HepG2 (cell line): ENCODE data around the gene DPM1. TPM values are rescaled to one million over a fixed set of nuclear protein-coding genes. Genes with fewer than 3 reads are reported as not detected.
A peak's percentile ranks its signal among the peaks of the same experiment; 100 is the strongest.

Source experiments
- ELF3 ChIP-seq: IDR thresholded peaks from 2 replicates; pipeline ENCODE4 v1.6.1; 2016; ENCODE audit warnings: missing genetic modification reagents, missing compliant biosample characterization
- ETV5 ChIP-seq: IDR thresholded peaks from 2 replicates; pipeline ENCODE4 v1.6.1; 2018; ENCODE audit warnings: missing biosample characterization, missing genetic modification reagents, inconsistent platforms, borderline replicate concordance
- KMT2B ChIP-seq: IDR thresholded peaks from 2 replicates; pipeline ENCODE4 v1.6.1; 2016; ENCODE audit warnings: missing genetic modification reagents, missing compliant biosample characterization
- MED8 ChIP-seq: sonication (generic); formaldehyde crosslinking; IDR thresholded peaks from 2 replicates; pipeline ENCODE4 v1.8.1; 2023; ENCODE audit warnings: mild to moderate bottlenecking, missing genetic modification reagents; ENCODE audit not compliant: insufficient replicate concordance
- NFKB2 ChIP-seq: sonication (generic); formaldehyde crosslinking; IDR thresholded peaks from 2 replicates; pipeline ENCODE4 v1.4.0; 2020; ENCODE audit warnings: missing genetic modification reagents, borderline replicate concordance
- SP2 ChIP-seq: sonication (generic); formaldehyde crosslinking; IDR thresholded peaks from 2 replicates; pipeline ENCODE4 v1.5.1; 2020; ENCODE audit warnings: mild to moderate bottlenecking, missing genetic modification reagents
- ZBTB3 ChIP-seq: sonication (generic); formaldehyde crosslinking; IDR thresholded peaks from 2 replicates; pipeline ENCODE4 v1.4.0; 2020; ENCODE audit warnings: low read depth, mild to moderate bottlenecking, moderate library complexity, missing genetic modification reagents, borderline replicate concordance
- ZNF263 ChIP-seq: sonication (generic); formaldehyde crosslinking; IDR thresholded peaks from 2 replicates; pipeline ENCODE4 v1.4.0; 2020; ENCODE audit warnings: missing genetic modification reagents
- ZNF337 ChIP-seq: sonication (generic); formaldehyde crosslinking; IDR thresholded peaks from 2 replicates; pipeline ENCODE4 v1.5.1; 2020; ENCODE audit warnings: missing genetic modification reagents, low read depth, mild to moderate bottlenecking, borderline replicate concordance
- ZNF562 ChIP-seq: sonication (generic); formaldehyde crosslinking; IDR thresholded peaks from 2 replicates; pipeline ENCODE4 v1.8.0; 2022; ENCODE audit warnings: missing genetic modification reagents, borderline replicate concordance
- ZNF761 ChIP-seq: sonication (generic); formaldehyde crosslinking; conservative IDR thresholded peaks from 2 replicates; pipeline ENCODE4 v1.4.0; 2020; ENCODE audit warnings: mild to moderate bottlenecking, missing genetic modification reagents
- ZNF841 ChIP-seq: sonication (generic); formaldehyde crosslinking; IDR thresholded peaks from 2 replicates; pipeline ENCODE4 v1.8.1; 2023; ENCODE audit warnings: missing genetic modification reagents, borderline replicate concordance
- polyA plus RNA-seq, 8 experiments: library from polyadenylated mRNA; depleted of rRNA in 3 of 8; stranded (reverse) in 7 of 8; unstranded in 1 of 8; fragments of >200 nt; fragmentation: Illumina TruSeq in 4 of 8; extraction: Trizol in 4 of 8; gene quantifications; 2 replicates each; pipeline versions ENCODE4 v1.2.1 to v1.2.3, GENCODE V29; 2011 to 2016; ENCODE audit warnings: low read depth in 4 of 8, missing spikeins in 1 of 8, mixed read lengths in 1 of 8; ENCODE audit not compliant: insufficient read depth in 1 of 8
- total RNA-seq, 5 experiments: library from RNA; depleted of rRNA; stranded (reverse); fragments of >200 nt; fragmentation: Illumina TruSeq; extraction: Trizol; gene quantifications; 2 replicates each; pipeline ENCODE4 v1.2.3, GENCODE V29; 2016; ENCODE audit warnings: low read depth in 1 of 5
- TF ChIP-seq, protein P1 (sequence below): sonication (generic); formaldehyde crosslinking; IDR thresholded peaks from 2 replicates; pipeline ENCODE4 v1.9.0; 2021; ENCODE audit warnings: mild to moderate bottlenecking, missing genetic modification reagents
- TF ChIP-seq, protein P2 (sequence below): IDR thresholded peaks from 2 replicates; pipeline ENCODE4 v1.6.1; 2012; ENCODE audit warnings: low read depth, low read length, improper control_type of control experiment
- TF ChIP-seq, protein P3 (sequence below): IDR thresholded peaks from 2 replicates; pipeline ENCODE4 v1.6.1; 2012; ENCODE audit warnings: inconsistent platforms
- TF ChIP-seq, protein P4 (sequence below): sonication (generic); formaldehyde crosslinking; IDR thresholded peaks from 2 replicates; pipeline ENCODE4 v1.4.0; 2020; ENCODE audit warnings: missing genetic modification reagents, borderline replicate concordance

The DPM1 gene
- total and polyA plus RNA-seq, 2 of the 13 experiments (the other 11 are each of a cell fraction or from before 2014, with no cell fraction given), result 83.2 to 161 TPM

DNA sequence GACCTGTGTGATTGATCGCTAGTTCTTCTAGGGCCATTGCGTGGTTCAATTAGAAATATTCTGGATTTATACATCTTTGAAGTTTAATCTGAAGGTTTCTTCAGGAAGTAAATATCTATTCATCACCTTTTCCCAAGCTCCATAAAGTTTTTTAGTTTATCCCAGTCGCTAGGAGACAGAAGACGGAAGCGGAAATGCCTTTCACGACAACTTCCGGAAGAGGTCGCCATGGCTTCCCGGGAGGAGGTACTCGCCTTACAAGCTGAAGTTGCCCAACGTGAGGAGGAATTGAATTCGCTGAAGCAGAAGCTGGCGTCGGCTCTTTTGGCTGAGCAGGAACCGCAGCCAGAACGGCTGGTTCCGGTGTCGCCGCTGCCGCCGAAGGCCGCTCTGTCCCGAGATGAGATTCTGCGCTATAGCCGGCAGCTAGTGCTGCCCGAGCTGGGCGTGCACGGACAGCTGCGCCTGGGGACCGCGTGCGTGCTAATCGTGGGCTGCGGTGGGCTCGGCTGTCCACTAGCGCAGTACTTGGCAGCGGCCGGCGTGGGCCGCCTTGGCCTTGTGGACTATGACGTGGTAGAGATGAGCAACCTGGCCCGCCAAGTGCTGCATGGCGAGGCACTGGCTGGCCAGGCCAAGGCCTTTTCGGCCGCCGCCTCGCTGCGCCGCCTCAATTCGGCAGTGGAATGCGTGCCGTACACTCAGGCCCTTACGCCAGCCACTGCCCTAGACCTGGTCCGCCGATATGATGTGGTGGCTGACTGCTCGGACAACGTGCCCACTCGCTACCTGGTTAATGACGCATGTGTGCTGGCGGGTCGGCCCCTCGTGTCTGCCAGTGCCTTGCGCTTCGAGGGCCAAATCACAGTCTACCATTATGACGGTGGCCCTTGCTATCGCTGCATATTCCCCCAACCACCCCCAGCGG is 547 bp upstream of the DPM1 start, which contains the start of gene MOCS3 (continued):
- TF ChIP-seq, protein P1, sequence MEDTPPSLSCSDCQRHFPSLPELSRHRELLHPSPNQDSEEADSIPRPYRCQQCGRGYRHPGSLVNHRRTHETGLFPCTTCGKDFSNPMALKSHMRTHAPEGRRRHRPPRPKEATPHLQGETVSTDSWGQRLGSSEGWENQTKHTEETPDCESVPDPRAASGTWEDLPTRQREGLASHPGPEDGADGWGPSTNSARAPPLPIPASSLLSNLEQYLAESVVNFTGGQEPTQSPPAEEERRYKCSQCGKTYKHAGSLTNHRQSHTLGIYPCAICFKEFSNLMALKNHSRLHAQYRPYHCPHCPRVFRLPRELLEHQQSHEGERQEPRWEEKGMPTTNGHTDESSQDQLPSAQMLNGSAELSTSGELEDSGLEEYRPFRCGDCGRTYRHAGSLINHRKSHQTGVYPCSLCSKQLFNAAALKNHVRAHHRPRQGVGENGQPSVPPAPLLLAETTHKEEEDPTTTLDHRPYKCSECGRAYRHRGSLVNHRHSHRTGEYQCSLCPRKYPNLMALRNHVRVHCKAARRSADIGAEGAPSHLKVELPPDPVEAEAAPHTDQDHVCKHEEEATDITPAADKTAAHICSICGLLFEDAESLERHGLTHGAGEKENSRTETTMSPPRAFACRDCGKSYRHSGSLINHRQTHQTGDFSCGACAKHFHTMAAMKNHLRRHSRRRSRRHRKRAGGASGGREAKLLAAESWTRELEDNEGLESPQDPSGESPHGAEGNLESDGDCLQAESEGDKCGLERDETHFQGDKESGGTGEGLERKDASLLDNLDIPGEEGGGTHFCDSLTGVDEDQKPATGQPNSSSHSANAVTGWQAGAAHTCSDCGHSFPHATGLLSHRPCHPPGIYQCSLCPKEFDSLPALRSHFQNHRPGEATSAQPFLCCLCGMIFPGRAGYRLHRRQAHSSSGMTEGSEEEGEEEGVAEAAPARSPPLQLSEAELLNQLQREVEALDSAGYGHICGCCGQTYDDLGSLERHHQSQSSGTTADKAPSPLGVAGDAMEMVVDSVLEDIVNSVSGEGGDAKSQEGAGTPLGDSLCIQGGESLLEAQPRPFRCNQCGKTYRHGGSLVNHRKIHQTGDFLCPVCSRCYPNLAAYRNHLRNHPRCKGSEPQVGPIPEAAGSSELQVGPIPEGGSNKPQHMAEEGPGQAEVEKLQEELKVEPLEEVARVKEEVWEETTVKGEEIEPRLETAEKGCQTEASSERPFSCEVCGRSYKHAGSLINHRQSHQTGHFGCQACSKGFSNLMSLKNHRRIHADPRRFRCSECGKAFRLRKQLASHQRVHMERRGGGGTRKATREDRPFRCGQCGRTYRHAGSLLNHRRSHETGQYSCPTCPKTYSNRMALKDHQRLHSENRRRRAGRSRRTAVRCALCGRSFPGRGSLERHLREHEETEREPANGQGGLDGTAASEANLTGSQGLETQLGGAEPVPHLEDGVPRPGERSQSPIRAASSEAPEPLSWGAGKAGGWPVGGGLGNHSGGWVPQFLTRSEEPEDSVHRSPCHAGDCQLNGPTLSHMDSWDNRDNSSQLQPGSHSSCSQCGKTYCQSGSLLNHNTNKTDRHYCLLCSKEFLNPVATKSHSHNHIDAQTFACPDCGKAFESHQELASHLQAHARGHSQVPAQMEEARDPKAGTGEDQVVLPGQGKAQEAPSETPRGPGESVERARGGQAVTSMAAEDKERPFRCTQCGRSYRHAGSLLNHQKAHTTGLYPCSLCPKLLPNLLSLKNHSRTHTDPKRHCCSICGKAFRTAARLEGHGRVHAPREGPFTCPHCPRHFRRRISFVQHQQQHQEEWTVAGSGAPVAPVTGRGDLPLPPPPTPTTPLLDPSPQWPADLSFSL, result no peak
- TF ChIP-seq ZNF562 (no peak), ZBTB3 (CRISPR knock-in tag) (peak; percentile 53; the same call in 1 of the 2 replicates), ELF3 (peak; percentile 67; the same call in 1 of the 2 replicates), ZNF263 (CRISPR knock-in tag) (no peak), ZNF761 (CRISPR knock-in tag) (peak; percentile 87; the same call in 1 of the 2 replicates), ZNF337 (CRISPR knock-in tag) (no peak), ETV5 (CRISPR knock-in tag) (0 out of 2 replicates have a peak, but pooled peaks have one; percentile 30), MED8 (CRISPR knock-in tag) (peak; percentile 72), SP2 (CRISPR knock-in tag) (peak; percentile 67; the same call in 1 of the 2 replicates), ZNF841 (no peak; the same call in 1 of the 2 replicates), NFKB2 (peak; percentile 56; the same call in 1 of the 2 replicates), KMT2B (CRISPR knock-in tag) (peak; percentile 90)
- TF ChIP-seq, protein P2, sequence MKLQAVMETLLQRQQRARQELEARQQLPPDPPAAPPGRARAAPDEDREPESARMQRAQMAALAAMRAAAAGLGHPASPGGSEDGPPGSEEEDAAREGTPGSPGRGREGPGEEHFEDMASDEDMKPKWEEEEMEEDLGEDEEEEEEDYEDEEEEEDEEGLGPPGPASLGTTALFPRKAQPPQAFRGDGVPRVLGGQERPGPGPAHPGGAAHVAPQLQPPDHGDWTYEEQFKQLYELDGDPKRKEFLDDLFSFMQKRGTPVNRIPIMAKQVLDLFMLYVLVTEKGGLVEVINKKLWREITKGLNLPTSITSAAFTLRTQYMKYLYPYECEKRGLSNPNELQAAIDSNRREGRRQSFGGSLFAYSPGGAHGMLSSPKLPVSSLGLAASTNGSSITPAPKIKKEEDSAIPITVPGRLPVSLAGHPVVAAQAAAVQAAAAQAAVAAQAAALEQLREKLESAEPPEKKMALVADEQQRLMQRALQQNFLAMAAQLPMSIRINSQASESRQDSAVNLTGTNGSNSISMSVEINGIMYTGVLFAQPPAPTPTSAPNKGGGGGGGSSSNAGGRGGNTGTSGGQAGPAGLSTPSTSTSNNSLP, result 0 out of 2 replicates have a peak, but pooled peaks have one; percentile 1
- TF ChIP-seq, protein P3, sequence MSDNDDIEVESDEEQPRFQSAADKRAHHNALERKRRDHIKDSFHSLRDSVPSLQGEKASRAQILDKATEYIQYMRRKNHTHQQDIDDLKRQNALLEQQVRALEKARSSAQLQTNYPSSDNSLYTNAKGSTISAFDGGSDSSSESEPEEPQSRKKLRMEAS, result peak; percentile 69
- TF ChIP-seq, protein P4, sequence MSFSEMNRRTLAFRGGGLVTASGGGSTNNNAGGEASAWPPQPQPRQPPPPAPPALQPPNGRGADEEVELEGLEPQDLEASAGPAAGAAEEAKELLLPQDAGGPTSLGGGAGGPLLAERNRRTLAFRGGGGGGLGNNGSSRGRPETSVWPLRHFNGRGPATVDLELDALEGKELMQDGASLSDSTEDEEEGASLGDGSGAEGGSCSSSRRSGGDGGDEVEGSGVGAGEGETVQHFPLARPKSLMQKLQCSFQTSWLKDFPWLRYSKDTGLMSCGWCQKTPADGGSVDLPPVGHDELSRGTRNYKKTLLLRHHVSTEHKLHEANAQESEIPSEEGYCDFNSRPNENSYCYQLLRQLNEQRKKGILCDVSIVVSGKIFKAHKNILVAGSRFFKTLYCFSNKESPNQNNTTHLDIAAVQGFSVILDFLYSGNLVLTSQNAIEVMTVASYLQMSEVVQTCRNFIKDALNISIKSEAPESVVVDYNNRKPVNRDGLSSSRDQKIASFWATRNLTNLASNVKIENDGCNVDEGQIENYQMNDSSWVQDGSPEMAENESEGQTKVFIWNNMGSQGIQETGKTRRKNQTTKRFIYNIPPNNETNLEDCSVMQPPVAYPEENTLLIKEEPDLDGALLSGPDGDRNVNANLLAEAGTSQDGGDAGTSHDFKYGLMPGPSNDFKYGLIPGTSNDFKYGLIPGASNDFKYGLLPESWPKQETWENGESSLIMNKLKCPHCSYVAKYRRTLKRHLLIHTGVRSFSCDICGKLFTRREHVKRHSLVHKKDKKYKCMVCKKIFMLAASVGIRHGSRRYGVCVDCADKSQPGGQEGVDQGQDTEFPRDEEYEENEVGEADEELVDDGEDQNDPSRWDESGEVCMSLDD, result peak; percentile 54; the same call in 1 of the 2 replicates
